Measurements from ENCODE around the gene ST3GAL6.

ST3GAL6 gene

GRCh38 chr3:98763076-98763475 lies at the start of gene ST3GAL6:
Gene ST3GAL6 (plus strand): TSS chr3:98763340. CDS start chr3:98768441, 5,101 bp downstream.
- no peak for DNase-seq

GRCh38 chr3:98713984-98714383 lies 49.2 kb upstream of the ST3GAL6 start:
- no peak for DNase-seq

GRCh38 chr3:98717584-98717983 lies 45.6 kb upstream of the ST3GAL6 start:
- DNase-seq, result no peak

- DNase-seq, result no peak
Observed at GRCh38 chr3:98718730-98719129, 44.4 kb upstream of the ST3GAL6 start.

- DNase-seq, result no peak
Observed at GRCh38 chr3:98721776-98722175, 41.4 kb upstream of the ST3GAL6 start.

GRCh38 chr3:98722389-98722788 lies 40.8 kb upstream of the ST3GAL6 start:
- DNase-seq, result no peak

- no peak for DNase-seq
Observed at GRCh38 chr3:98725352-98725751, 37.8 kb upstream of the ST3GAL6 start.

GRCh38 chr3:98726084-98726483 lies 37.1 kb upstream of the ST3GAL6 start:
- no peak for DNase-seq

GRCh38 chr3:98727638-98728037 lies 35.5 kb upstream of the ST3GAL6 start:
- no peak for DNase-seq

- no peak for DNase-seq
Observed at GRCh38 chr3:98728672-98729071, 34.5 kb upstream of the ST3GAL6 start.

- DNase-seq, result no peak
Observed at GRCh38 chr3:98730338-98730737, 32.8 kb upstream of the ST3GAL6 start.

- no peak for DNase-seq
Observed at GRCh38 chr3:98730886-98731537, 32.1 kb upstream of the ST3GAL6 start.

- DNase-seq, result no peak
Observed at GRCh38 chr3:98731720-98732285, 31.3 kb upstream of the ST3GAL6 start.

GRCh38 chr3:98732286-98733052 lies 30.7 kb upstream of the ST3GAL6 start:
- no peak for DNase-seq

- DNase-seq, result no peak
Observed at GRCh38 chr3:98733053-98733811, 29.9 kb upstream of the ST3GAL6 start.

GRCh38 chr3:98733812-98734281 lies 29.3 kb upstream of the ST3GAL6 start:
- DNase-seq, result no peak

- no peak for DNase-seq
Observed at GRCh38 chr3:98734306-98734705, 28.8 kb upstream of the ST3GAL6 start.

GRCh38 chr3:98734735-98735134 lies 28.4 kb upstream of the ST3GAL6 start:
- no peak for DNase-seq

- no peak for DNase-seq
Observed at GRCh38 chr3:98735296-98735695, 27.8 kb upstream of the ST3GAL6 start.

GRCh38 chr3:98735761-98736269 lies 27.3 kb upstream of the ST3GAL6 start:
- DNase-seq, result no peak

- no peak for DNase-seq
Observed at GRCh38 chr3:98737301-98737700, 25.8 kb upstream of the ST3GAL6 start.

- no peak for DNase-seq
Observed at GRCh38 chr3:98739266-98739665, 23.9 kb upstream of the ST3GAL6 start.

- DNase-seq, result no peak
Observed at GRCh38 chr3:98740324-98740723, 22.8 kb upstream of the ST3GAL6 start.

All from NCI-H774 (cell line).